Fibroblast of skin of left biceps (primary cell): ENCODE data around the gene ROS1.
"Not testable (repeated sequence)": the region's sequence is repeated elsewhere in the genome, so short reads cannot be mapped to it uniquely, and the experiment has no call there.

Source experiments
- DNase-seq, 2 experiments: peaks; one replicate each; pipeline ENCODE4 v3.0.0-alpha.2; 2013; ENCODE audit warnings: low read depth in 2 of 2

ROS1 gene

GRCh38 chr6:117425431-117426153 is at the start of gene ROS1:
ROS1 (minus strand) TSS chr6:117425942; CDS start chr6:117425656, 286 bp downstream.
- no peak for DNase-seq

GRCh38 chr6:117473401-117473800 is 47.7 kb upstream of the ROS1 start:
- no peak for DNase-seq

GRCh38 chr6:117472667-117473066 is 46.9 kb upstream of the ROS1 start:
- DNase-seq, result no peak

GRCh38 chr6:117469791-117470190 is 44.0 kb upstream of the ROS1 start:
- no peak for DNase-seq

- DNase-seq, result no peak
Measured at GRCh38 chr6:117469356-117469755, 43.6 kb upstream of the ROS1 start.

- not testable (repeated sequence) for DNase-seq
Measured at GRCh38 chr6:117468527-117468926, 42.8 kb upstream of the ROS1 start.

- DNase-seq, result no peak
Measured at GRCh38 chr6:117467876-117468275, 42.1 kb upstream of the ROS1 start.

- no peak for DNase-seq
Measured at GRCh38 chr6:117465691-117466090, 39.9 kb upstream of the ROS1 start.

GRCh38 chr6:117464700-117465099 is 39.0 kb upstream of the ROS1 start:
- no peak for DNase-seq

- no peak for DNase-seq
Measured at GRCh38 chr6:117463762-117464665, 38.3 kb upstream of the ROS1 start.

- no peak for DNase-seq
Measured at GRCh38 chr6:117459204-117459944, 33.6 kb upstream of the ROS1 start.

- DNase-seq, result no peak
Measured at GRCh38 chr6:117456998-117457397, 31.3 kb upstream of the ROS1 start.

GRCh38 chr6:117456250-117456649 is 30.5 kb upstream of the ROS1 start:
- DNase-seq, result no peak

- no peak for DNase-seq
Measured at GRCh38 chr6:117451671-117452070, 25.9 kb upstream of the ROS1 start.

GRCh38 chr6:117449549-117450439 is 24.1 kb upstream of the ROS1 start:
- peak; percentile 52 to 57 for DNase-seq

- DNase-seq, result peak; percentile 97
Measured at GRCh38 chr6:117448732-117449485, 23.2 kb upstream of the ROS1 start.

- no peak for DNase-seq
Measured at GRCh38 chr6:117448011-117448410, 22.3 kb upstream of the ROS1 start.

GRCh38 chr6:117446861-117447260 is 21.1 kb upstream of the ROS1 start:
- no peak for DNase-seq

- DNase-seq, result peak; percentile 69 to 77
Measured at GRCh38 chr6:117444600-117444999, 18.9 kb upstream of the ROS1 start.

GRCh38 chr6:117442313-117442712 is 16.6 kb upstream of the ROS1 start:
- DNase-seq, result not testable (repeated sequence)
